HL-60 (cell line): Measurements from ENCODE around the gene ESYT2.

ENCODE experiments used
- CTCF ChIP-seq: IDR thresholded peaks from one replicate; pipeline ENCODE4 v1.5.1; 2011; ENCODE audit warnings: low read length, control low read depth, inconsistent platforms; ENCODE audit not compliant: insufficient read depth
- REST ChIP-seq: IDR thresholded peaks from 2 replicates; pipeline ENCODE4 v1.6.1; 2012; ENCODE audit warnings: low read depth; ENCODE audit not compliant: insufficient replicate concordance

- TF ChIP-seq CTCF: no peak
- TF ChIP-seq REST: no peak
These were observed 129.3 kb downstream of the ESYT2 start for GRCh38 chr7:158700008-158700407.
